Ectodermal cell (in vitro differentiated cells): ENCODE results near the gene SRMS.
"Not testable (repeated sequence)": the region's sequence is repeated elsewhere in the genome, so short reads cannot be mapped to it uniquely, and the experiment has no call there.

Experiments
- H3K27ac ChIP-seq: 2 replicates; pipeline ENCODE4 v1.7.0; 2013; ENCODE audit warnings: mild to moderate bottlenecking, low read depth, low read length; ENCODE audit not compliant: insufficient read depth, poor library complexity, severe bottlenecking
- H3K27me3 ChIP-seq: 2 replicates; pipeline ENCODE4 v1.7.0; 2013; ENCODE audit warnings: mild to moderate bottlenecking, low read length; ENCODE audit not compliant: insufficient read depth, control insufficient read depth, poor library complexity, severe bottlenecking
- H3K36me3 ChIP-seq: one replicate; pipeline ENCODE4 v1.7.0; 2013; ENCODE audit warnings: low read length; ENCODE audit not compliant: control insufficient read depth, insufficient read depth
- H3K4me1 ChIP-seq: one replicate; pipeline ENCODE4 v1.7.0; 2013; ENCODE audit warnings: low read length; ENCODE audit not compliant: control insufficient read depth, insufficient read depth
- H3K4me3 ChIP-seq: 2 replicates; pipeline ENCODE4 v1.7.0; 2013; ENCODE audit warnings: low read depth, low read length, control low read depth; ENCODE audit not compliant: insufficient read depth
- H3K9me3 ChIP-seq: 2 replicates; pipeline ENCODE4 v1.7.0; 2013; ENCODE audit warnings: mild to moderate bottlenecking, low read length, moderate library complexity; ENCODE audit not compliant: control insufficient read depth
- WGBS, 2 experiments: methylation state at CpG; one replicate each; pipeline ENCODE4 v1.1.7; 2013; ENCODE audit warnings: missing lambda C conversion rate in 2 of 2; 5-methylcytosine and 5-hydroxymethylcytosine counted together

SRMS gene

DNA sequence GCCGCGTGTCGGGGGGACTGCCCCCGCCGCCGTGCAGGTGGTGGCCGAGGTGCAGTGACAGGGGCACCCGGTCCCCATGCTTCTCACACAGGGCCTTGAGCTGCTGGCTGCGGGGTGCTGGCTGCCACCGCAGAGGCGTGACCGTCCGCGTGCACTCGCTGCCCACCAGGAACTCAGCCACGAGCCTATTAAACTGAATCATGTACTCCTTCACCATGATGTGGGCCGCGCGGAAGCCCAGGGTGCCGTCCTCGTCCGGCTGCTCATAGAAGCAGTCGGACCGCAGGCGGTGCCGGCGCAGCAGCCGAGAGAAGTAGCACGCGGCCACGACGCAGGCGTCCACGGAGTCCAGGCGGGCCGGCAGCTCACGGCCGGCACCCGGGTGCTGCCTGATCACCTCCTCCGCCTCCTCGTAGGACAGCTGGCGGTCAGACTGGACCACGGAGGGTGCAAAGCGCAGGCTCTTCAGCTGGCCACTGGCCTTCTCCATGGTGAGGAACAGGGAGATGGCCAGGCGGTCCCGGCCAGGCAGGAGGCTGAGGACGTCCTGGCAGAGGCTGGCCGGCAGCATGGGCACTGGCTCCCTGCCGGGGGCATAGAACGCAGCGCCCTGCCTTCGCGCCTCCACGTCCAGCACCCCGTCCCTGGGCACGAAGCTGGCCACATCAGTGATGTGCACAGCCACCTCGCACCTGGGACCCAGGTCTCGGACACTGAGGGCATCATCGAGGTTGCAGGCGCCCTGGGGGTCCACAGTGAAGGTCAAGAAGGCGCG lies 16.7 kb upstream of the SRMS start:
- WGBS, 2 experiments: 96% methylated on average over 62 of the region's 62 CpGs
- no peak overlapping the region for H3K27ac ChIP-seq
- H3K36me3 ChIP-seq: no peaks in the 10 kb centered on the region
- no peaks in the 10 kb centered on the region for H3K27me3 ChIP-seq
- no peaks in the 10 kb centered on the region for H3K4me1 ChIP-seq
- H3K4me3 ChIP-seq: no peak overlapping the region
- no peaks in the 10 kb centered on the region for H3K9me3 ChIP-seq

DNA sequence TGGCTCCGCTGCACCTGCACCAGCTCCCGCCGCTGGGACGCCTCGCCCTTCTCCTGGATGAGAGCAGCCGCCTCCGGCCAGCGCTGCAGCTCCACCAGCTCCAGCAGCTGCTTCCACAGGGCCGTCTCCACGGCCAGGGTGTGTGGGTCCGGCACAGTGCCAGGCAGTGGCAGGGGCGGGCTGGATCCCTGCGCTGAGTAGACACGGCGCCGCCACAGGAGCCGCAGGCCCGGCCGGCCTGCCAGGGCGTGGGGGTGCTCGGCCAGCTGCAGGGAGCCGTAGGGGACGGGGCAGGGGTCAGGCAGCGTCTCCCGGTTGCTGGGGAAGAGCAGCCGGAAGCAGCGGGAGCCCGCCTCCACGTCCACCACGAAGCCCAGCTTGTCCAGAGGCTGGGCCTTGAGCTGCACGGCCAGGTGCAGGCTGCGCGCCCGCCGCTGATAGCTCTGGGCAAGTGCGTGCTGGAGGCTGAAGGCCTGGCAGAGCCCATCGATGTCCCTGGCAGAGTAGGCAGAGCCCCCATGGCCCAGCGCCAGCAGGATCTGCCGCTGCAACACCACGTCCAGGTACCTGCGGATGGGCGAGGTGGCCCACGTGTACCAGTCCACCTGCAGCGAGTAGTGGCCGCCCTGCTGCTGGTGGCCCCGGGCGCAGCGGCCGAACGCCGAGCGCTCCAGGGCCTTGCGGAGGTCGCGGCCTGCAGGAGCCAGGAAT lies 15.8 kb upstream of the SRMS start:
- Histone ChIP-seq H3K4me1 (no peaks in the 10 kb centered on the region), H3K36me3 (no peaks in the 10 kb centered on the region), H3K9me3 (no peaks in the 10 kb centered on the region), H3K27ac (no peak overlapping the region), H3K4me3 (no peak overlapping the region), H3K27me3 (no peaks in the 10 kb centered on the region)
- 94 to 95% methylated on average over 55 of the region's 55 CpGs for WGBS, 2 experiments

DNA sequence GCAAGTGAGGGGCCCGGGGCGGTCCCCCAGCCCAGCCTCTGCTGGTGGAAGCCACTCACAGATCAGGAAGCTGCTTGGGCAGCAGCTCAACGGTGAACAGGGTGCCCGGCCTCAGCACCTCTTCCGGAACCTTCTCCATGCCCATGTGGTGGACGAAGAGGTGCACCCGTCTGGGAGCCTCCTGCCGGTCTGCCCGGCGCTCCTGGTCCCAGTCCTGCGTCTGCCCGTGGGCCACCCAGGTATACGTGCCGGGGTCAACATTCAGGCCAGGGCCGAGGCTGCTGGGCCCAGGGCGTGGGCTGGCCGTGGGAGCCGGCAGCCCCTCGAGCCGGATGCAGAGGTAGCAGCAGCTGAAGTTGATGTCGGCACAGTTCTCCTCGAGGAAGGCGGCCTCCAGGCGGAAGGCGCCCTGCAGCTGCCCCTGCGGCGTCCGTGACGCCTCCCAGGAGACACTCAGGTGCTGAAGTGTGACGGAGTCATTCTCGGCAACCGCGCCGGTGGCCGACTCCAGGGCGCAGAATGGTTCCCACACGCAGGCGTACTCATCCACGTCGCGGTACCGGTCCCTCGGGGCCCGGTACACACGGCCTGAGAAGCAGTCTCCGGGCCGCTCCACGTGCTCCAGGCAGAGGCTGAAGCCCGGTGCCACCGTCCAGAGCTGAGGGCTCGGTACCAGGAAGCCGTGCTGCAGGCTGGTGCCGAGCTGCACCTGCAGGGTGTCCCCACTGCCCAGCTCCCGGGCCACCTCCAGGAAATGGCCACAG lies 15.1 kb upstream of the SRMS start:
- 96% methylated on average over 54 of the region's 54 CpGs for WGBS, 2 experiments
- Histone ChIP-seq H3K4me1 (no peaks in the 10 kb centered on the region), H3K36me3 (no peaks in the 10 kb centered on the region), H3K4me3 (no peak overlapping the region), H3K27ac (no peak overlapping the region), H3K27me3 (no peaks in the 10 kb centered on the region), H3K9me3 (no peaks in the 10 kb centered on the region)

DNA sequence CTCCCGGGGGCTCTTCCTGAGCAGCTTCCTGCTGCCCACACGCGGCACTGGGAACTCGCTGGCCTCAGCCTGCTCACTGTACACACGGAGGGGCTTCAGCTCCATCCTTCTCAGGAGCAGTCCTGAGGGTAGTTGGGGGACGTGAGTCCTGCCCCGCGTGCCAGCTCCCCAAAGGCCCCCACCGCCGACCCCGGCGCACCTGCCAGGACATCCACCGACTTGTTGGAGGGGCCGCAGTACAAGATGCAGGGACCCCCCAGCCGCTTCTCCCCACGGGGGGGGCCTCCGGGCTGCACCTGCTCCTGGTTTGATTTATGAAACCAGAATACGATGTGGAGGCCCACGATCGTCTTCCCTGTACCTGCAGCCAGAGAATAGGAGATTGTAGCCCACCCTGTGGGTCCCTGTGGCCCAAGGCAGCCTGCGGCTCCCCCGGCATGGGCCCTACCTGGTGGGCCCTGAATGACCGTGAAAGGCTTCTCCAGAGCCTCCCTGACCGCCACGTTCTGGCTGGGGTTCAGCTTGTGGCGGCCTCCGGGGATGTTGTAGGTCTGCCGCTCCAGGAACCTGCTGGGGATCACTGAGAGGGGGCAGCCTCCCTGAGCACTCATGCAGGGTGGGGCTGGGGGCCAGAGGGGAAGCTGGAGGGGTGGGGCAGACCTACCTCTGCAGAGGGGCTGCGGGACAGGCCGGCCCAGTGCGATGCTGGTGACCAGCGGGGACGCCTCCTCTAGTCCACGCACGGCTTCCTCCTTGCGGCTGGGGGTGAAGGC lies 14.3 kb upstream of the SRMS start:
- 92% methylated on average over 36 of the region's 36 CpGs for WGBS, 2 experiments
- H3K36me3 ChIP-seq: no peaks in the 10 kb centered on the region
- H3K27ac ChIP-seq: no peak overlapping the region
- no peaks in the 10 kb centered on the region for H3K9me3 ChIP-seq
- peaks cover 7% of the 10 kb centered on the region for H3K4me1 ChIP-seq
- H3K4me3 ChIP-seq: no peak overlapping the region
- H3K27me3 ChIP-seq: no peaks in the 10 kb centered on the region

DNA sequence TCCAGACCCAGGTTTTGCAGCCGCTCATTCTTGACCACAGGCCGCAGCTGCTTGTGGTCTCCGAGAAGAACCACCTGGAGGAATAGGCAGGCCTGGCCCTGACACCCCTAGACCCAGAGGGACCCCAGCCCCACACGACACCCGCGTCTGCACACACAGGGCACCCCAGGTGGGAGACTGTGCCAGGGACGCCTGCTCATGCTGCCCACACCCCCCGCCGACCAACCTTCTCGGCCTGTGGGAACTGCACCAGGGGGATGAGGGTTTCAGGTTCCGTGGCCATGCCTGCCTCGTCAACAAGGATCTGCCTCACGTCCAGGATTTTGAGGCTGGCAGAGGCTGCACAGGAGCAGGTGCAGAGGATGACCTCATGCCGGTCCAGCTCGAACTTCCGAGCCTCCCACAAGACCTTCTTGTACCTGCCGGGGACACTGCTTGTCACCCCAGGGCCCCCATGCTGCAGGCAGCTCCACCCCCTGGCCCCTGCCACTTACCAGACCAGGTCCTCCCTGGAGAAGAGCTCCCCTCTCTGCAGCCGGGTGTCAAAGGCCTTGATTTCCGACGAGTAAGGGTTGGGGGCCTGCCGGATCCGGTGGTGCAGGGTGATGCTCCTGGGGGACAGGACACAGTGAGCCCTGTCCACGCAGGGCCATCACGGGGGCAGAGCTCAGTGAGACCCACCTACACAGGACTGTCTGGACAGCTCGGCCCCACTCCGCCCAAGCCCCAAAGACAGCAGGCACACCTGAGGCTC lies 13.5 kb upstream of the SRMS start:
- H3K36me3 ChIP-seq: no peaks in the 10 kb centered on the region
- no peaks in the 10 kb centered on the region for H3K27me3 ChIP-seq
- H3K4me3 ChIP-seq: no peak overlapping the region
- H3K4me1 ChIP-seq: peaks cover 9% of the 10 kb centered on the region
- WGBS, 2 experiments: 94% methylated on average over 26 of the region's 26 CpGs
- no peak overlapping the region for H3K27ac ChIP-seq
- H3K9me3 ChIP-seq: no peaks in the 10 kb centered on the region

DNA sequence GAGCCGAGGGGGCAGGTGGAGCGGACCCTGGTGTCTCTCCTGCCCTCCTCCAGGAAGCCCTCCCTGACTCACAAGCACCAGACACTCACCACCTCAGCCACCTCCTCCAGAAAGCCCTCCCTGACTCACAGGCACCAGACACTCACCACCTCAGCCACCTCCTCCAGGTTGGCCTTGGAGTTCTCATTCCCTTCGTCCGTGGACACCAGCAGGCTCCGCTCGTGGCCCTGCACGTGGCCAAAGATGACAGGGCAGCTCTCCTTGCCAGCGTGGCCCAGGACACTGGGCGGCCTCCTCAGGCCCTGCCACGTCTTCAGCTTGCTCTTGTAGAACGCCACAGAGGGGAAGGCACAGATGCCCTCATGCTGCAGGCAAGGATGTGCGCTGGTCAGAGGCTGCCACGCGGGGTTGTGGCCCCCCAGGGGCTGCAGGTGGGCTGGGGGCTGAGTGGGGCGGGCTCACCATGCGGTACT lies 12.8 kb upstream of the SRMS start:
- H3K9me3 ChIP-seq: no peaks in the 10 kb centered on the region
- H3K27me3 ChIP-seq: no peaks in the 10 kb centered on the region
- H3K36me3 ChIP-seq: no peaks in the 10 kb centered on the region
- WGBS, 2 experiments: 95 to 96% methylated on average over 16 of the region's 16 CpGs
- H3K4me1 ChIP-seq: peaks cover 14% of the 10 kb centered on the region
- no peak overlapping the region for H3K27ac ChIP-seq
- no peak overlapping the region for H3K4me3 ChIP-seq

DNA sequence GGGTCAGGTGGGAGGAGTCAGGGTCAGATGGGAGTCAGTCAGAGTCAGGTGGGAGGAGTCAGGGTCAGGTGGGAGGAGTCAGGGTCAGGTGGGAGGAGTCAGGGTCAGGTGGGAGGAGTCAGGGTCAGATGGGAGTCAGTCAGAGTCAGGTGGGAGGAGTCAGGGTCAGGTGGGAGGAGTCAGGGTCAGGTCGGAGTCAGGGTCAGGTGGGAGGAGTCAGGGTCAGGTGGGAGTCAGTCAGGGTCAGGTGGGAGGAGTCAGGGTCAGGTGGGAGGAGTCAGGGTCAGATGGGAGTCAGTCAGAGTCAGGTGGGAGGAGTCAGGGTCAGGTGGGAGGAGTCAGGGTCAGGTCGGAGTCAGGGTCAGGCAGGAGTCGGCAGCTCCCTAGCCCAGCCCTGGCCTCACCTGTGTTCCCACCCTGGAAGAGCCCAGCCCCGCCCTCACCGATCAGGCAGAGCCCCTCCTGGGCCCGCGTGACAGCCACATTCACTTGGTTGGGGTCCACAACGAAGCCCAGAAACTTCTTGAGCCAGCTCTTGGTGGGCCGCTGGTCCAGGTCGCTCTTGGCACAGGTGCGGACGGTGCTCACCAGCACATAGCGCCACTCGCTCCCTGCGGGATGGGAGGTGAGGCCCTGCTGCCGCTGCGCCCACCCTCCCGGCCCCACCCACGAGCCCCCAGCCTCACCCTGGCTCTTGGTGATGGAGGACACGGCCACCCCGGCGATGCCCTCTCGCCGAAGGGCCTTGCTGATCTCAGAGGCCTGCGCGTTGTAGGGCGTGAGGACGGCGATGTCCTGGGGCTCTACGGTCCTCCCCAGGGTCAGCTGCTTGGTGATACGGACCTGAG lies 12.2 kb upstream of the SRMS start:
- H3K4me3 ChIP-seq, H3K27ac ChIP-seq, H3K36me3 ChIP-seq, H3K9me3 ChIP-seq, H3K27me3 ChIP-seq: not testable (repeated sequence)
- WGBS, 2 experiments: 94 to 95% methylated on average over 31 of the region's 31 CpGs
- peaks cover 15% of the 10 kb centered on the region for H3K4me1 ChIP-seq

DNA sequence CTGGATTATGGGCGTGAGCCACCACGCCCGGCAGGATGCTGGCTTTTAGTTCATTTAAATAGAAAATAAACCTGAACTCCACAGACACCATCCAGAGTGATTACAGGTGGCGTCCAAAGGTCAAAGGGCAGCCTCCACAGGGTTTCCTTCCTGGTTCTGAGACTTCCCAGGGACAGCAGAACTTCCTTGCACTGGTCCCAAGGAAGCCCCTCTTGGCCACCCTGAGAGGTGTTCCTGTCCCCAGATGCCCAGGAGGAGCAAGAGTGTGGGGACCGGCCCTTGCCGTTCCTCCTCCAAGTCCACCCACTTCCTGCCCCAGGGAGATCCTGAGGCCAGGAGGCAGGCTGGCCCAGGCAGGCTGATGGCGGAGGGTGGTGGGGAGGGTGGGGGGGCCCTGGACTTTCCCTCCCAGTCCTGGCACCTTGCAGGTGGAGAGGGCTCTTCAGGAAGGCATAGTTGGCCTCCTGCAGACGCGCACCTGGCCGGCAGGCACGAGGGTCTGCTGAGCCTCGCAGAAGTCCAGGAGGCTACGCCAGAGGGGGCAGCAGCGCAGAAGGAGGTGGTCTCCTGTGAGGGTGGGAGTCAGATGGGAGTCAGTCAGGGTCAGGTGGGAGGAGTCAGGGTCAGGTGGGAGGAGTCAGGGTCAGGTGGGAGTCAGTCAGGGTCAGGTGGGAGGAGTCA lies 11.4 kb upstream of the SRMS start:
- H3K4me3 ChIP-seq: no peak overlapping the region
- no peaks in the 10 kb centered on the region for H3K36me3 ChIP-seq
- H3K27me3 ChIP-seq: peaks cover 5% of the 10 kb centered on the region
- peaks cover 15% of the 10 kb centered on the region for H3K4me1 ChIP-seq
- no peaks in the 10 kb centered on the region for H3K9me3 ChIP-seq
- WGBS, 2 experiments: 95 to 97% methylated on average over 14 of the region's 14 CpGs
- H3K27ac ChIP-seq: no peak overlapping the region
